ENCODE data around the gene SCGB2A2.

Gene SCGB2A2

DNA sequence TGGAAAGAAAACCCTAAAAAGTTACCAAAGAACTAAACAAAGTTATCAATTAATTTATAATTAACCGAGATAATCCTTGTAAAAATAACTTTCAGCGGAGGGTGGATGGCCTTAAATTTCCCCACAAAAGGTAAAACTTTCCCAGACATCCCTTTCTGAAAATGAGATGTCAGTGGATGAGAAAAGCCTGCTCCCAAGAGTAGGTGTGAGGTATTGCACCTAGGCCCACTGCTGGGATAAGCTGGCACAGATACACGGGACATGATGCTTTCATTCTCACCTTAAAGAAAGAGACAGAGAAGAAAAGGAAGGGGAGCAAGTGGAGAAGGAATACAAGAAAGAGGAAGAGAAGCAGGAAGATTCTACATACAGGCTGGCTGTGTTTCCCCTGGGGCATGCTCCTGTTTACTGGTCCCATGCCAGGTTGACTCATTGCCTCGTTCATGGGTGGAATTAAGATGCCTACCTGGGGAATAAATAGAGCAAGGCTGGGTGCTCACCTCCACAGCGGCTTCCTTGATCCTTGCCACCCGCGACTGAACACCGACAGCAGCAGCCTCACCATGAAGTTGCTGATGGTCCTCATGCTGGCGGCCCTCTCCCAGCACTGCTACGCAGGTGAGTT is at the start of gene SCGB2A2:
TSS of gene SCGB2A2 (plus strand) at position 505 of the 625 bp plus-strand sequence. CDS start at position 564, 59 bp downstream.
- Mint-ChIP-seq H3K4me1 (no peaks in the 10 kb centered on the region), H3K27ac (no peak within 1 kb of the TSS)

GRCh38 chr11:62221498-62221897 is 48.5 kb upstream of the SCGB2A2 start:
- no peak overlapping the region for H3K4me3 Mint-ChIP-seq
- H3K27ac Mint-ChIP-seq: no peak overlapping the region
- peaks cover 24% of the 10 kb centered on the region for H3K9me3 Mint-ChIP-seq
- H3K36me3 Mint-ChIP-seq: peaks cover 9% of the 10 kb centered on the region
- H3K27me3 Mint-ChIP-seq: peaks cover 8% of the 10 kb centered on the region
- no peaks in the 10 kb centered on the region for H3K4me1 Mint-ChIP-seq

More for the DNA sequence above, at the start of gene SCGB2A2:
- H3K36me3 Mint-ChIP-seq: no peaks in the 10 kb centered on the region
- no peaks in the 10 kb centered on the region for H3K9me3 Mint-ChIP-seq
- no peak within 1 kb of the TSS for H3K4me3 Mint-ChIP-seq
- peaks cover 6% of the 10 kb centered on the region for H3K27me3 Mint-ChIP-seq

GRCh38 chr11:62223095-62223494 is 46.9 kb upstream of the SCGB2A2 start:
- H3K4me3 Mint-ChIP-seq: no peak overlapping the region
- H3K4me1 Mint-ChIP-seq: no peaks in the 10 kb centered on the region
- peaks cover 9% of the 10 kb centered on the region for H3K36me3 Mint-ChIP-seq
- peaks cover 24% of the 10 kb centered on the region for H3K9me3 Mint-ChIP-seq
- no peak overlapping the region for H3K27ac Mint-ChIP-seq
- H3K27me3 Mint-ChIP-seq: peaks cover 3% of the 10 kb centered on the region

- Mint-ChIP-seq H3K27me3 (peaks cover 19% of the 10 kb centered on the region), H3K27ac (no peak overlapping the region), H3K4me1 (no peaks in the 10 kb centered on the region), H3K4me3 (no peak overlapping the region), H3K9me3 (no peaks in the 10 kb centered on the region), H3K36me3 (no peaks in the 10 kb centered on the region)
Observed at GRCh38 chr11:62233730-62234129, 36.2 kb upstream of the SCGB2A2 start.

GRCh38 chr11:62236187-62236586 is 33.8 kb upstream of the SCGB2A2 start:
- no peaks in the 10 kb centered on the region for H3K36me3 Mint-ChIP-seq
- H3K4me1 Mint-ChIP-seq: no peaks in the 10 kb centered on the region
- peaks cover 23% of the 10 kb centered on the region for H3K27me3 Mint-ChIP-seq
- H3K9me3 Mint-ChIP-seq: no peaks in the 10 kb centered on the region
- H3K4me3 Mint-ChIP-seq: no peak overlapping the region
- no peak overlapping the region for H3K27ac Mint-ChIP-seq

- no peak overlapping the region for H3K27ac Mint-ChIP-seq
- no peak overlapping the region for H3K4me3 Mint-ChIP-seq
- H3K9me3 Mint-ChIP-seq: no peaks in the 10 kb centered on the region
- peaks cover 20% of the 10 kb centered on the region for H3K27me3 Mint-ChIP-seq
- no peaks in the 10 kb centered on the region for H3K4me1 Mint-ChIP-seq
- no peaks in the 10 kb centered on the region for H3K36me3 Mint-ChIP-seq
Observed at GRCh38 chr11:62237499-62237898, 32.5 kb upstream of the SCGB2A2 start.

DNA sequence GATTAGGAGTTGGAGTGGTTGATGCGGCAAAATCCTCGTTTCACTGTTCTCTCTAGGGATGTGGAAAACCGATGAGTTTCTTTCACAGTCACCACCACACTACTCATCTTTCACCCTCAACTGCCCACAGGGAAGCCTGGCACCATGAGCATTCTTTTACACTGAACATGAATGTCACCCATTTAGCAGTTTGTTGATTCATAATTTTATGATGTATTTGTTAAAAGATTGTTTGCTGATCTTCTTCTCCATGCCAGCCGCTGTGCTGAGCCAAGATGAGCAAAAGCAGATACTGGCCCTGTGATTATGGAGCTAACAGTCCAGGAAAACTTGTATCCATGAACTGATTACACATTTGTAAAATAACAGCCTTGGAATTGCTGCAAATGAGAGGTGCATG is 31.8 kb upstream of the SCGB2A2 start:
- no peaks in the 10 kb centered on the region for H3K36me3 Mint-ChIP-seq
- H3K4me1 Mint-ChIP-seq: no peaks in the 10 kb centered on the region
- peaks cover 21% of the 10 kb centered on the region for H3K27me3 Mint-ChIP-seq
- no peak overlapping the region for H3K27ac Mint-ChIP-seq
- no peak overlapping the region for H3K4me3 Mint-ChIP-seq
- H3K9me3 Mint-ChIP-seq: no peaks in the 10 kb centered on the region

GRCh38 chr11:62241095-62241494 is 28.9 kb upstream of the SCGB2A2 start:
- H3K27me3 Mint-ChIP-seq: peaks cover 11% of the 10 kb centered on the region
- H3K36me3 Mint-ChIP-seq: no peaks in the 10 kb centered on the region
- no peaks in the 10 kb centered on the region for H3K9me3 Mint-ChIP-seq
- no peaks in the 10 kb centered on the region for H3K4me1 Mint-ChIP-seq
- no peak overlapping the region for H3K27ac Mint-ChIP-seq
- H3K4me3 Mint-ChIP-seq: no peak overlapping the region

DNA sequence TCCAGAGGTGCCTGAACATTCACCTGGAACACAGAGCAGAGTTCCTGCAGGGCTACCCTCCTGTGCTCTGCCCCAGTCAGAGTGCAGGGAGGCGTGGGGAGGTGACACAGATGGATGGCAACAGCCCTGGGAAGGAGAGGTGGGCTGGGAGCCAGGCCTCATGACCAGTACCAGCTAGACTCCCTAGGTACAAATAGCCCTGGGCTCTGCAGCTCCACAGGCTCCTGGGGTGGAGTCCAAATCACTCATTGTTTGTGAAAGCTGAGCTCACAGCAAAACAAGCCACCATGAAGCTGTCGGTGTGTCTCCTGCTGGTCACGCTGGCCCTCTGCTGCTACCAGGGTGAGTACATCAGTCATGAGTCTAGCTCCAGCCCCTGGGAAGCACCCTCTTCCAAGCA is 27.9 kb upstream of the SCGB2A2 start, which contains the start of gene SCGB1D2:
TSS of gene SCGB1D2 (plus strand) at position 219 of the 400 bp plus-strand sequence. CDS start at position 288, 69 bp downstream.
- H3K4me3 Mint-ChIP-seq: no peak within 1 kb of the TSS
- H3K9me3 Mint-ChIP-seq: no peaks in the 10 kb centered on the region
- H3K27me3 Mint-ChIP-seq: peaks cover 15% of the 10 kb centered on the region
- H3K27ac Mint-ChIP-seq: no peak within 1 kb of the TSS
- no peaks in the 10 kb centered on the region for H3K4me1 Mint-ChIP-seq
- H3K36me3 Mint-ChIP-seq: no peaks in the 10 kb centered on the region

DNA sequence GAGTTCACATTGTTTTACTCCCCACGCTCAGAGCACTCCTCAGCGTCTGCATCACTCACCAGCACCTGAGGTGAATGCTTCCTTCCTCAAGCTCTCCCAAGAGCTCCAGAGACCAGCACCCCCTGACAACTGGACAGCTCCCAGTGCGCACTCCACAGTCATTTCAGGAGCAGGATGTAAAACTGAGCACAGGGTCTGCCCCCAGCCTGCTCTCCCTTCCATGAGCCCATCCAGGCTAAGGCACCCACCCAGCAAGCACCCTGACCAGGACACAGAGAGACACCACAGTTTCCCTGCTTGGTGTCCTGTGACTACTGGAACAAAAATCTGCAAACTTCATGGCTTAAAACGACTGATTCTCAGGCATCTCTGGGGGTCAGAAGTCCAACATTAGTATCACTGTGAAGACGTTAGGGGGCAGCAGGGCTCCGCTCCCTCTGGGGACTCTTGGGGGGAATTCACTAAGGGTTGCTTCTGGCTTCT is 24.6 kb upstream of the SCGB2A2 start:
- no peak overlapping the region for H3K4me3 Mint-ChIP-seq
- no peaks in the 10 kb centered on the region for H3K4me1 Mint-ChIP-seq
- H3K9me3 Mint-ChIP-seq: peaks cover 12% of the 10 kb centered on the region
- H3K27ac Mint-ChIP-seq: no peak overlapping the region
- peaks cover 22% of the 10 kb centered on the region for H3K27me3 Mint-ChIP-seq
- H3K36me3 Mint-ChIP-seq: peaks cover 9% of the 10 kb centered on the region

GRCh38 chr11:62251698-62252097 is 18.3 kb upstream of the SCGB2A2 start:
- H3K27ac Mint-ChIP-seq: no peak overlapping the region
- H3K9me3 Mint-ChIP-seq: peaks cover 21% of the 10 kb centered on the region
- no peak overlapping the region for H3K4me3 Mint-ChIP-seq
- no peaks in the 10 kb centered on the region for H3K4me1 Mint-ChIP-seq
- H3K27me3 Mint-ChIP-seq: peaks cover 18% of the 10 kb centered on the region
- peaks cover 14% of the 10 kb centered on the region for H3K36me3 Mint-ChIP-seq

GRCh38 chr11:62253999-62254542 is 15.9 kb upstream of the SCGB2A2 start:
- Mint-ChIP-seq H3K9me3 (peaks cover 22% of the 10 kb centered on the region), H3K36me3 (peaks cover 14% of the 10 kb centered on the region), H3K27me3 (peaks cover 16% of the 10 kb centered on the region), H3K4me3 (no peak overlapping the region), H3K4me1 (no peaks in the 10 kb centered on the region), H3K27ac (no peak overlapping the region)

DNA sequence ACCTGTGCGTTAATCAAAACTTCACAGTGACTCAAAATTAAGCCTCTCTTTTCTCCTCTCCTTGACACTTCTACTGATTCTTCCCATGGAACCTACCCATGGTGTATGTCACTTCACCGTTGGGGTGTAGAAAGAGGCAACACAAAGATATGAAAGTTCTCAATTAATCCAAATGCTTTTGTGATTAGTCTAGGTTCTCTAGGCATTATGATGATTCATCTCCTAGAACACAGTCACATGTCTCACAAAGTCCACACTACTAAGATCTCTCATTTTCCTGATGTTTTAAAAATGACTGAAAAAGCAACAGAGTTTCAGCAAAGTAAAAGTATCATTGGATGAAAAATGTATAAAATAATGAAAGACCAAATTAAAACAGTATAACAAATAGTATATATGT is 13.7 kb upstream of the SCGB2A2 start:
- H3K4me3 Mint-ChIP-seq: no peak overlapping the region
- no peaks in the 10 kb centered on the region for H3K4me1 Mint-ChIP-seq
- H3K36me3 Mint-ChIP-seq: peaks cover 5% of the 10 kb centered on the region
- peaks cover 9% of the 10 kb centered on the region for H3K27me3 Mint-ChIP-seq
- no peak overlapping the region for H3K27ac Mint-ChIP-seq
- H3K9me3 Mint-ChIP-seq: peaks cover 5% of the 10 kb centered on the region

- Mint-ChIP-seq H3K27me3 (peaks cover 12% of the 10 kb centered on the region), H3K9me3 (peaks cover 5% of the 10 kb centered on the region), H3K27ac (no peak overlapping the region), H3K4me3 (no peak overlapping the region), H3K4me1 (no peaks in the 10 kb centered on the region), H3K36me3 (no peaks in the 10 kb centered on the region)
Observed at GRCh38 chr11:62260261-62260953, 9.6 kb upstream of the SCGB2A2 start.

GRCh38 chr11:62264004-62264403 is 6.0 kb upstream of the SCGB2A2 start:
- no peak overlapping the region for H3K27ac Mint-ChIP-seq
- H3K4me3 Mint-ChIP-seq: no peak overlapping the region
- H3K9me3 Mint-ChIP-seq: no peaks in the 10 kb centered on the region
- H3K4me1 Mint-ChIP-seq: no peaks in the 10 kb centered on the region
- H3K36me3 Mint-ChIP-seq: no peaks in the 10 kb centered on the region
- H3K27me3 Mint-ChIP-seq: peaks cover 8% of the 10 kb centered on the region

DNA sequence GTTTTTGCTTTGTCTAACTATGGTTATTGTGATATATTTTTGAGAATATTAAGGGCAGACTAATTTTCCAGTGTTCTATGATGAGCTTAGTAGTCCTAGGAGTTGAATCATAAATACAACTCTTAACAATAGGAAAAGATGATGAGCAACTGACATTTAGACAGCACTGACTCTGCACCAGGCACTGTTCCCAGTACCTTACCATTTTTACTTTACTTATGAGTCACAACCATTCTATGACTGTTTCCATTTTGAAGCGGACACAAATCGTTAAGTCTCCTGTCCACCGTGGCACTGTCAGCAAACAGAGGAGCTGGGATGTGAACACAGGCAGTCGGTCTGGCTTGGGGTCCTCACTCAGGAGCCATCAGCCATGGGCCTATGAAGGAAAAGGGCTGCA is 3.4 kb upstream of the SCGB2A2 start:
- Mint-ChIP-seq H3K27ac (no peak overlapping the region), H3K36me3 (no peaks in the 10 kb centered on the region), H3K4me3 (no peak overlapping the region), H3K4me1 (no peaks in the 10 kb centered on the region), H3K27me3 (peaks cover 9% of the 10 kb centered on the region), H3K9me3 (no peaks in the 10 kb centered on the region)
